KMS-11 (cell line): ENCODE results near the gene LIPE.

Experiments
- H2AFZ ChIP-seq: fragments of 200-600 bp; sonication (generic); 2 replicates; pipeline ENCODE4 v1.6.1; 2016; ENCODE audit warnings: antibody characterized with exemption, mixed run types, low read depth
- H3K27ac ChIP-seq: fragments of 200-600 bp; sonication (generic); 2 replicates; pipeline ENCODE4 v1.6.1; 2016; ENCODE audit warnings: mild to moderate bottlenecking, mixed run types
- H3K27me3 ChIP-seq: fragments of 200-600 bp; sonication (generic); 2 replicates; pipeline ENCODE4 v1.6.1; 2017; ENCODE audit warnings: mild to moderate bottlenecking, low read depth, mixed run types, moderate library complexity; ENCODE audit not compliant: insufficient read depth
- H3K36me3 ChIP-seq: fragments of 200-600 bp; sonication (generic); 2 replicates; pipeline ENCODE4 v1.6.1; 2017; ENCODE audit warnings: mild to moderate bottlenecking, mixed run types; ENCODE audit not compliant: insufficient read depth
- H3K4me1 ChIP-seq: fragments of 200-600 bp; sonication (generic); 2 replicates; pipeline ENCODE4 v1.6.1; 2016; ENCODE audit warnings: mild to moderate bottlenecking, low read depth, mixed run types; ENCODE audit not compliant: poor library complexity, severe bottlenecking
- H3K4me2 ChIP-seq: fragments of 200-600 bp; sonication (generic); 2 replicates; pipeline ENCODE4 v1.7.0; 2016; ENCODE audit warnings: mild to moderate bottlenecking, mixed run types
- H3K4me3 ChIP-seq: fragments of 200-600 bp; sonication (generic); IDR thresholded peaks from 2 replicates; pipeline ENCODE4 v1.6.1; 2017; ENCODE audit warnings: low read depth, low read length, mixed read lengths; ENCODE audit not compliant: insufficient read depth
- H3K79me2 ChIP-seq: fragments of 200-600 bp; sonication (generic); 2 replicates; pipeline ENCODE4 v1.6.1; 2016; ENCODE audit warnings: low read depth, mixed run types; ENCODE audit not compliant: insufficient read depth
- H3K9ac ChIP-seq: fragments of 200-600 bp; sonication (generic); 2 replicates; pipeline ENCODE4 v1.6.1; 2016; ENCODE audit warnings: mild to moderate bottlenecking, mixed run types
- H4K20me1 ChIP-seq: fragments of 200-600 bp; sonication (generic); 2 replicates; pipeline ENCODE4 v1.6.1; 2016; ENCODE audit warnings: mild to moderate bottlenecking, mixed run types; ENCODE audit not compliant: insufficient read depth
- TF ChIP-seq, protein P1 (sequence below): fragments of 200-600 bp; sonication (generic); conservative IDR thresholded peaks from 2 replicates; pipeline ENCODE4 v1.6.1; 2017; ENCODE audit warnings: low read depth, mild to moderate bottlenecking, antibody characterized with exemption, low read length, moderate library complexity, mixed read lengths

The LIPE gene

GRCh38 chr19:42368765-42369164 lies 58.4 kb downstream of the LIPE start:
- H3K4me3 ChIP-seq: no peak overlapping the region
- no peaks in the 10 kb centered on the region for H3K36me3 ChIP-seq
- H4K20me1 ChIP-seq: no peaks in the 10 kb centered on the region
- no peak overlapping the region for H3K4me2 ChIP-seq
- no peaks in the 10 kb centered on the region for H3K27me3 ChIP-seq
- no peaks in the 10 kb centered on the region for H3K79me2 ChIP-seq
- H3K9ac ChIP-seq: no peak overlapping the region
- no peaks in the 10 kb centered on the region for H3K4me1 ChIP-seq
- TF ChIP-seq, protein P1, sequence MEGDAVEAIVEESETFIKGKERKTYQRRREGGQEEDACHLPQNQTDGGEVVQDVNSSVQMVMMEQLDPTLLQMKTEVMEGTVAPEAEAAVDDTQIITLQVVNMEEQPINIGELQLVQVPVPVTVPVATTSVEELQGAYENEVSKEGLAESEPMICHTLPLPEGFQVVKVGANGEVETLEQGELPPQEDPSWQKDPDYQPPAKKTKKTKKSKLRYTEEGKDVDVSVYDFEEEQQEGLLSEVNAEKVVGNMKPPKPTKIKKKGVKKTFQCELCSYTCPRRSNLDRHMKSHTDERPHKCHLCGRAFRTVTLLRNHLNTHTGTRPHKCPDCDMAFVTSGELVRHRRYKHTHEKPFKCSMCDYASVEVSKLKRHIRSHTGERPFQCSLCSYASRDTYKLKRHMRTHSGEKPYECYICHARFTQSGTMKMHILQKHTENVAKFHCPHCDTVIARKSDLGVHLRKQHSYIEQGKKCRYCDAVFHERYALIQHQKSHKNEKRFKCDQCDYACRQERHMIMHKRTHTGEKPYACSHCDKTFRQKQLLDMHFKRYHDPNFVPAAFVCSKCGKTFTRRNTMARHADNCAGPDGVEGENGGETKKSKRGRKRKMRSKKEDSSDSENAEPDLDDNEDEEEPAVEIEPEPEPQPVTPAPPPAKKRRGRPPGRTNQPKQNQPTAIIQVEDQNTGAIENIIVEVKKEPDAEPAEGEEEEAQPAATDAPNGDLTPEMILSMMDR: no peak
- H2AFZ ChIP-seq: no peak overlapping the region
- H3K27ac ChIP-seq: no peak overlapping the region

- Histone ChIP-seq H3K4me2 (no peak overlapping the region), H3K79me2 (no peaks in the 10 kb centered on the region), H3K4me3 (no peak overlapping the region), H2AFZ (no peak overlapping the region), H3K4me1 (no peaks in the 10 kb centered on the region), H3K36me3 (no peaks in the 10 kb centered on the region), H3K9ac (no peak overlapping the region), H4K20me1 (no peaks in the 10 kb centered on the region), H3K27ac (no peak overlapping the region), H3K27me3 (no peaks in the 10 kb centered on the region)
- TF ChIP-seq, protein P1: no peak
Measured at GRCh38 chr19:42368360-42368759, 58.8 kb downstream of the LIPE start.

DNA sequence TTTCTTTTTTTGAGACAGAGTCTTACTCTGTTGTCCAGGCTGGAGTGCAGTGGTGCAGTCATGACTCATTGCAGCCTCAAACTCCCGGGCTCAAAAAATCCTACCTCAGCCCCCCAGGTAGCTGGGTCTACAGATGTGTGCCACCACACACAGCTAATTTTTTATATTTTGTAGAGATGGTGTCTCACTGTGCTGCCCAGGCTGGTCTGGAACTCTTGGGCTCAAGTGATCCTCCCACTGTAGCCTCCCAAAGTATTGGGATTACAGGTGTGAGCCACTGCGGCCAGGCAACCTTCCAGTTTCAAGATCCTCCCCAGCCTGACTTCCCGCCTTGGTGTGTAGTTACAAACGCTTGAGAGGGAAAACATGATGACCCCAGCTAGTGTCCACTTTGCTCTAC lies 59.3 kb downstream of the LIPE start:
- TF ChIP-seq, protein P1: no peak

GRCh38 chr19:42366673-42367072 lies 60.5 kb downstream of the LIPE start:
- no peak overlapping the region for H2AFZ ChIP-seq
- H3K4me2 ChIP-seq: no peak overlapping the region
- no peaks in the 10 kb centered on the region for H3K79me2 ChIP-seq
- H3K4me1 ChIP-seq: no peaks in the 10 kb centered on the region
- no peaks in the 10 kb centered on the region for H4K20me1 ChIP-seq
- no peak overlapping the region for H3K9ac ChIP-seq
- no peak overlapping the region for H3K27ac ChIP-seq
- H3K36me3 ChIP-seq: no peaks in the 10 kb centered on the region
- TF ChIP-seq, protein P1: no peak
- H3K27me3 ChIP-seq: no peaks in the 10 kb centered on the region
- H3K4me3 ChIP-seq: no peak overlapping the region

More for the DNA sequence above, 59.3 kb downstream of the LIPE start:
- no peak overlapping the region for H3K4me2 ChIP-seq
- no peaks in the 10 kb centered on the region for H4K20me1 ChIP-seq
- H3K9ac ChIP-seq: no peak overlapping the region
- no peak overlapping the region for H3K27ac ChIP-seq
- H3K27me3 ChIP-seq: no peaks in the 10 kb centered on the region
- H3K36me3 ChIP-seq: no peaks in the 10 kb centered on the region
- no peak overlapping the region for H2AFZ ChIP-seq
- H3K4me1 ChIP-seq: no peaks in the 10 kb centered on the region
- no peak overlapping the region for H3K4me3 ChIP-seq
- no peaks in the 10 kb centered on the region for H3K79me2 ChIP-seq
